Liver (tissue), 9 donors: ENCODE data around the gene THADA. TPM values are rescaled to one million over a fixed set of nuclear protein-coding genes. Genes with fewer than 3 reads are reported as not detected.

Experiments used
- DNase-seq: peaks from one replicate; pipeline ENCODE4 v3.0.0-alpha.2; 2017; ENCODE audit warnings: low spot score
- H3K27ac ChIP-seq, 2 donors: one replicate each; pipeline ENCODE4 v1.7.0; 2013; ENCODE audit warnings: inconsistent platforms in 2 of 2, low read length in 2 of 2, control low read depth in 1 of 2, low read depth in 1 of 2, mild to moderate bottlenecking in 1 of 2
- H3K27me3 ChIP-seq, 4 donors: one replicate each; pipeline versions ENCODE4 v1.6.1 to v1.7.0; 2013; ENCODE audit warnings: low read length in 3 of 4, inconsistent platforms in 1 of 4, mild to moderate bottlenecking in 1 of 4, moderate library complexity in 1 of 4; ENCODE audit not compliant: control insufficient read depth in 4 of 4, insufficient read depth in 4 of 4
- H3K36me3 ChIP-seq, 4 donors: one replicate each; pipeline versions ENCODE4 v1.6.1 to v1.7.0; 2013; ENCODE audit warnings: low read length in 3 of 4, mild to moderate bottlenecking in 3 of 4, low read depth in 1 of 4, moderate library complexity in 1 of 4; ENCODE audit not compliant: control insufficient read depth in 4 of 4, insufficient read depth in 3 of 4
- H3K4me1 ChIP-seq, 4 donors: one replicate each; pipeline versions ENCODE4 v1.6.1 to v1.7.0; 2013; ENCODE audit warnings: low read length in 3 of 4, mild to moderate bottlenecking in 3 of 4, moderate library complexity in 1 of 4; ENCODE audit not compliant: control insufficient read depth in 4 of 4, insufficient read depth in 4 of 4
- H3K4me3 ChIP-seq, 3 donors: one replicate each; pipeline versions ENCODE4 v1.6.1 to v1.7.0; 2013; ENCODE audit warnings: low read length in 3 of 3, control low read depth in 1 of 3, low read depth in 1 of 3, mild to moderate bottlenecking in 1 of 3
- H3K9ac ChIP-seq, 2 donors: one replicate each; pipeline ENCODE4 v1.7.0; 2013; ENCODE audit warnings: low read length in 2 of 2, mild to moderate bottlenecking in 2 of 2, moderate library complexity in 2 of 2, control low read depth in 1 of 2, low read depth in 1 of 2
- H3K9me3 ChIP-seq, 4 donors: one replicate each; pipeline versions ENCODE4 v1.6.1 to v1.7.0; 2013; ENCODE audit warnings: low read length in 3 of 4; ENCODE audit not compliant: control insufficient read depth in 4 of 4
- ATF3 ChIP-seq: IDR thresholded peaks from 2 replicates; pipeline ENCODE4 v1.6.1; 2016; ENCODE audit warnings: antibody characterized with exemption
- CTCF ChIP-seq: fragments of 150-350 bp; IDR thresholded peaks from 2 replicates; pipeline ENCODE4 v1.5.1; 2017; ENCODE audit warnings: improper control_type of control experiment, low read depth, low read length; ENCODE audit not compliant: missing input control
- EGR1 ChIP-seq, 2 donors: IDR thresholded peaks; 2 replicates each; pipeline ENCODE4 v1.6.1; 2016 to 2018; ENCODE audit warnings: antibody characterized with exemption in 2 of 2, low read depth in 2 of 2
- FOXA1 ChIP-seq: IDR thresholded peaks from 2 replicates; pipeline ENCODE4 v1.6.1; 2016; ENCODE audit warnings: antibody characterized with exemption
- FOXA2 ChIP-seq: IDR thresholded peaks from 2 replicates; pipeline ENCODE4 v1.6.1; 2016; ENCODE audit warnings: antibody characterized with exemption
- GABPA ChIP-seq, 2 donors: IDR thresholded peaks in 1 of 2; conservative IDR thresholded peaks in 1 of 2; 2 replicates each; pipeline ENCODE4 v1.6.1; 2016; ENCODE audit warnings: antibody characterized with exemption in 2 of 2, mild to moderate bottlenecking in 1 of 2, moderate library complexity in 1 of 2
- HNF4A ChIP-seq, 2 donors: conservative IDR thresholded peaks; 2 replicates each; pipeline ENCODE4 v1.6.1; 2016; ENCODE audit warnings: antibody characterized with exemption in 2 of 2, mild to moderate bottlenecking in 2 of 2
- HNF4G ChIP-seq: IDR thresholded peaks from 2 replicates; pipeline ENCODE4 v1.6.1; 2016; ENCODE audit warnings: antibody characterized with exemption
- JUND ChIP-seq, 2 donors: IDR thresholded peaks; 2 replicates each; pipeline ENCODE4 v1.6.1; 2016; ENCODE audit warnings: antibody characterized with exemption in 2 of 2
- MAX ChIP-seq: IDR thresholded peaks from 2 replicates; pipeline ENCODE4 v1.6.1; 2016; ENCODE audit warnings: antibody characterized with exemption
- NR2F2 ChIP-seq: IDR thresholded peaks from 2 replicates; pipeline ENCODE4 v1.6.1; 2016; ENCODE audit warnings: antibody characterized with exemption
- RAD21 ChIP-seq, 2 donors: IDR thresholded peaks; 2 replicates each; pipeline ENCODE4 v1.6.1; 2016; ENCODE audit warnings: antibody characterized with exemption in 2 of 2, mild to moderate bottlenecking in 2 of 2
- REST ChIP-seq: IDR thresholded peaks from 2 replicates; pipeline ENCODE4 v1.6.1; 2016; ENCODE audit warnings: antibody characterized with exemption, mild to moderate bottlenecking
- RXRA ChIP-seq, 2 donors: IDR thresholded peaks; 2 replicates each; pipeline ENCODE4 v1.6.1; 2017 to 2018; ENCODE audit warnings: antibody characterized with exemption in 2 of 2, mild to moderate bottlenecking in 1 of 2
- SP1 ChIP-seq: IDR thresholded peaks from 2 replicates; pipeline ENCODE4 v1.6.1; 2018; ENCODE audit warnings: antibody characterized with exemption, mild to moderate bottlenecking
- TAF1 ChIP-seq: conservative IDR thresholded peaks from 2 replicates; pipeline ENCODE4 v1.6.1; 2016; ENCODE audit warnings: antibody characterized with exemption, mild to moderate bottlenecking
- YY1 ChIP-seq: IDR thresholded peaks from 2 replicates; pipeline ENCODE4 v1.6.1; 2016; ENCODE audit warnings: antibody characterized with exemption, mild to moderate bottlenecking
- ZBTB33 ChIP-seq: IDR thresholded peaks from 2 replicates; pipeline ENCODE4 v1.6.1; 2016; ENCODE audit warnings: antibody characterized with exemption
- WGBS: extraction: QIAGEN DNeasy Blood & Tissue Kit; methylation state at CpG from one replicate; pipeline ENCODE4 v1.1.7; 2013; 5-methylcytosine and 5-hydroxymethylcytosine counted together
- polyA plus RNA-seq, 2 donors: library from polyadenylated mRNA; stranded (reverse) in 1 of 2; unstranded in 1 of 2; fragments of 200-250 nt in 1 of 2; fragments of >200 nt in 1 of 2; fragmentation: Nextera tagmentation in 1 of 2; extraction: Ambion mirVana in 1 of 2; gene quantifications; one replicate each; pipeline versions ENCODE4 v1.2.1 to v1.2.3, GENCODE V29; 2013 to 2015
- total RNA-seq, 2 donors: library from RNA; depleted of rRNA; stranded (reverse); fragments of >200 nt; gene quantifications; one replicate each; pipeline ENCODE4 v1.2.3, GENCODE V29; 2014
- donor health status: healthy.
- donor health status: healthy.
- donor health status: healthy.
- donor health status: healthy.
- donor health status: healthy.

THADA gene
- total and polyA plus RNA-seq, 4 donors: 12.0 to 37.2 (median 22.3) TPM

GRCh38 chr2:43223521-43224001 is 372.3 kb downstream of the THADA start:
- WGBS: 10% methylated on average over 4 of the region's 4 CpGs
- peaks cover 14 to 66% (median 53%) of the 10 kb centered on the region in 4 donors for H3K4me1 ChIP-seq
- H3K9me3 ChIP-seq: no peaks in the 10 kb centered on the region
- H3K4me3 ChIP-seq: peak overlapping the region; percentile 52 to 97 (median 84)
- TF ChIP-seq GABPA (IDR thresholded peaks at IDR 0.05 in 1 of 2, conservative IDR thresholded peaks at IDR 0.05 in 1 of 2): no peak
- TF ChIP-seq YY1: peak; percentile 13
- H3K36me3 ChIP-seq: peaks cover 0 to 8% (median 1%) of the 10 kb centered on the region in 4 donors
- peak overlapping the region in 1 of 2 donors; percentile 99 for H3K27ac ChIP-seq
- no peaks in the 10 kb centered on the region for H3K27me3 ChIP-seq
- peak overlapping the region; percentile 73 to 94 for H3K9ac ChIP-seq
- no peak for DNase-seq

- 12% methylated on average over 8 of the region's 8 CpGs for WGBS
- peaks cover 12 to 60% (median 49%) of the 10 kb centered on the region in 4 donors for H3K4me1 ChIP-seq
Observed at GRCh38 chr2:43222475-43223309, 373.1 kb downstream of the THADA start.

More at GRCh38 chr2:43222475-43223309, 373.1 kb downstream of the THADA start:
- peak overlapping the region; percentile 73 to 94 for H3K9ac ChIP-seq
- peaks cover 0 to 8% (median 1%) of the 10 kb centered on the region in 4 donors for H3K36me3 ChIP-seq
- TF ChIP-seq CTCF (no peak), FOXA1 (no peak), HNF4A (conservative IDR thresholded peaks at IDR 0.05) (no peak), SP1 (no peak), RAD21 (IDR thresholded peaks at IDR 0.05) (no peak), NR2F2 (no peak), JUND (IDR thresholded peaks at IDR 0.05) (no peak), FOXA2 (no peak), HNF4G (no peak), ATF3 (no peak), YY1 (no peak), EGR1 (IDR thresholded peaks at IDR 0.05; ENCODE audit: low read depth in 2 of 2) (no peak), GABPA (IDR thresholded peaks at IDR 0.05 in 1 of 2, conservative IDR thresholded peaks at IDR 0.05 in 1 of 2) (no peak), ZBTB33 (no peak), TAF1 (no peak), RXRA (IDR thresholded peaks at IDR 0.05) (no peak), REST (no peak), MAX (no peak)
- H3K27me3 ChIP-seq: no peaks in the 10 kb centered on the region
- H3K9me3 ChIP-seq: no peaks in the 10 kb centered on the region
- peak overlapping the region; percentile 76 to 89 for H3K27ac ChIP-seq
- H3K4me3 ChIP-seq: peak overlapping the region; percentile 48 to 84 (median 52)
- no peak for DNase-seq
